Neural progenitor cell (in vitro differentiated cells): Measurements from ENCODE around the gene ENAH.

Source experiments
- EZH2phosphoT487 ChIP-seq: fragments of 200-600 bp; sonication (generic); IDR thresholded peaks from 2 replicates; pipeline ENCODE4 v1.6.1; 2017; ENCODE audit warnings: antibody characterized with exemption
- TF ChIP-seq, protein P1 (sequence below): fragments of 200-600 bp; sonication (generic); IDR thresholded peaks from 2 replicates; pipeline ENCODE4 v1.5.1; 2017; ENCODE audit warnings: antibody characterized with exemption, mild to moderate bottlenecking

DNA sequence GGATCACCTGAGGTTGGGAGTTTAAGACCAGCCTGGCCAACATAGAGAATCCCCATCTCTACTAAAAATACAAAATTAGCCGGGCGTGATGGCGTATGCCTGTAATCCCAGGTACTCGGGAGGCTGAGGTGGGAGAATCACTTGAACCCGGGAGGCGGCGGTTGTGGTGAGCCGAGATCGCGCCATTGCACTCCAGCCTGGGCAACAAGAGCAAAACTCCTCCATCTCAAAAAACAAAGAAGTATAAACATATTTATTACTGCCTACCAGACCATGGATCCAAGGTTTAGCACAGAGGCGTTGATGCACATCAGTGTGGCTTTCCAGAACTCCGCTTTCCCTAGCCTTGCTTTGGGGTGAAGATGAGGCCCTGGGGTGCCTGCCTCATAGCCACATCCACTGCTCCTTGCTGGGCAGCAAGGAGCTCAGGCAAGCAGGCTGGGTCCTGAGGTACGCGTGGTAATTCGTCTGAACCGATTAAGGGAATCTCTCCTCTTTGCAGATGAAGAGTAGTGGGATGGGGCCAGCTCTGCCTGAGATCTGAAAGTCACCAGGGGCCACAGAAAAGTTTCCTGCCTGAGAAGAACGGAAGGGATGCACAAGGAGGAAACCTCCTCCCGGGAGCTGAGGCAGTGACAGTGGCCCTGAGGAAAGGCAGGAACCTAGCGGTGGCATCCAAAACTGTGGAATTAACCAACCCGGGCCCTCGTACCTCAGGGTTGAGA is 172.8 kb downstream of the ENAH start:
- TF ChIP-seq, protein P1, sequence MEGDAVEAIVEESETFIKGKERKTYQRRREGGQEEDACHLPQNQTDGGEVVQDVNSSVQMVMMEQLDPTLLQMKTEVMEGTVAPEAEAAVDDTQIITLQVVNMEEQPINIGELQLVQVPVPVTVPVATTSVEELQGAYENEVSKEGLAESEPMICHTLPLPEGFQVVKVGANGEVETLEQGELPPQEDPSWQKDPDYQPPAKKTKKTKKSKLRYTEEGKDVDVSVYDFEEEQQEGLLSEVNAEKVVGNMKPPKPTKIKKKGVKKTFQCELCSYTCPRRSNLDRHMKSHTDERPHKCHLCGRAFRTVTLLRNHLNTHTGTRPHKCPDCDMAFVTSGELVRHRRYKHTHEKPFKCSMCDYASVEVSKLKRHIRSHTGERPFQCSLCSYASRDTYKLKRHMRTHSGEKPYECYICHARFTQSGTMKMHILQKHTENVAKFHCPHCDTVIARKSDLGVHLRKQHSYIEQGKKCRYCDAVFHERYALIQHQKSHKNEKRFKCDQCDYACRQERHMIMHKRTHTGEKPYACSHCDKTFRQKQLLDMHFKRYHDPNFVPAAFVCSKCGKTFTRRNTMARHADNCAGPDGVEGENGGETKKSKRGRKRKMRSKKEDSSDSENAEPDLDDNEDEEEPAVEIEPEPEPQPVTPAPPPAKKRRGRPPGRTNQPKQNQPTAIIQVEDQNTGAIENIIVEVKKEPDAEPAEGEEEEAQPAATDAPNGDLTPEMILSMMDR = no peak
- TF ChIP-seq EZH2phosphoT487 = no peak
